Cardiac muscle cell (in vitro differentiated cells and primary cell): ENCODE data around the gene CLASP1. TPM values are rescaled to one million over a fixed set of nuclear protein-coding genes. Genes with fewer than 3 reads are reported as not detected.

Experiments
- DNase-seq, 2 donors: peaks; one replicate each; pipeline versions ENCODE4 v3.0.0 to v3.0.0-alpha.2; 2010 to 2017; ENCODE audit warnings: low read depth in 1 of 2, low spot score in 1 of 2
- H3K27ac ChIP-seq: fragments of 200-600 bp; sonication (generic); 2 replicates; pipeline ENCODE4 v1.5.1; 2016
- H3K27me3 ChIP-seq: fragments of 200-600 bp; sonication (generic); 2 replicates; pipeline ENCODE4 v1.6.0; 2016; ENCODE audit warnings: control low read depth
- H3K36me3 ChIP-seq: fragments of 200-600 bp; sonication (generic); 2 replicates; pipeline ENCODE4 v1.5.1; 2016; ENCODE audit warnings: control low read depth
- H3K4me1 ChIP-seq: fragments of 200-600 bp; sonication (generic); 2 replicates; pipeline ENCODE4 v1.8.1; 2017; ENCODE audit warnings: low read depth, mild to moderate bottlenecking, mixed run types
- H3K4me3 ChIP-seq: fragments of 200-600 bp; sonication (generic); 2 replicates; pipeline ENCODE4 v1.5.1; 2016; ENCODE audit warnings: mild to moderate bottlenecking
- H3K9me3 ChIP-seq: fragments of 200-600 bp; sonication (generic); 2 replicates; pipeline ENCODE4 v1.5.1; 2017; ENCODE audit warnings: low read depth, mild to moderate bottlenecking, control low read depth
- polyA plus RNA-seq: library from polyadenylated mRNA; unstranded; fragments of >200 nt; fragmentation: Nextera tagmentation; extraction: Ambion mirVana; gene quantifications from 2 replicates; pipeline ENCODE4 v1.2.1, GENCODE V29; 2016
- total RNA-seq: library from RNA; depleted of rRNA; stranded (reverse); fragments of >200 nt; gene quantifications from 2 replicates; pipeline ENCODE4 v1.2.3, GENCODE V29; 2016
- TF ChIP-seq, protein P1 (sequence below): IDR thresholded peaks from 2 replicates; pipeline ENCODE4 v1.5.1; 2012; ENCODE audit warnings: low read depth, mild to moderate bottlenecking, low read length

CLASP1 gene
- total and polyA plus RNA-seq, 2 experiments from 2014 or later = 24.8 to 53.0 TPM

DNA sequence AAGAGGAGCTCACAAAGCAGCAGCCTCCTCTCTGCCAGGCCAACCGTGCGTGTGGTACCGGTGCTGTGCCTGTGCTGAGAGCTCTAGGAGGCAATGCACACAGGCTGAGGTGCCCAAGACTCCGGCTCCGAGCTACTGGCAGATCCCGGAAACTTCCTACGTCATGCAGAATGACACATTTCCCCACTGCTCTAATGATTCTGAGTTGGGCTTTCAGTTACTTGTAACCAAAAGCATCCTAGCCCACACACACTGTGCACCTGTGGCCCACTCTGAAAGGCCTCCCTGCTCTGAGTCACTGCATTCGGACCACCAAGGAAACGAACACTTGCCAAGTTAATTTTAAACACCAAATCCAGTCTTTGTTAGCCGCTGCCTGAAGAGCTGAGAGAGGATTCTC lies 127.9 kb downstream of the CLASP1 start:
- no peak for DNase-seq
- Histone ChIP-seq H3K27me3 (no peaks in the 10 kb centered on the region), H3K9me3 (no peaks in the 10 kb centered on the region), H3K4me1 (peaks cover 30% of the 10 kb centered on the region), H3K4me3 (no peak overlapping the region), H3K36me3 (no peaks in the 10 kb centered on the region), H3K27ac (no peak overlapping the region)
- TF ChIP-seq, protein P1, sequence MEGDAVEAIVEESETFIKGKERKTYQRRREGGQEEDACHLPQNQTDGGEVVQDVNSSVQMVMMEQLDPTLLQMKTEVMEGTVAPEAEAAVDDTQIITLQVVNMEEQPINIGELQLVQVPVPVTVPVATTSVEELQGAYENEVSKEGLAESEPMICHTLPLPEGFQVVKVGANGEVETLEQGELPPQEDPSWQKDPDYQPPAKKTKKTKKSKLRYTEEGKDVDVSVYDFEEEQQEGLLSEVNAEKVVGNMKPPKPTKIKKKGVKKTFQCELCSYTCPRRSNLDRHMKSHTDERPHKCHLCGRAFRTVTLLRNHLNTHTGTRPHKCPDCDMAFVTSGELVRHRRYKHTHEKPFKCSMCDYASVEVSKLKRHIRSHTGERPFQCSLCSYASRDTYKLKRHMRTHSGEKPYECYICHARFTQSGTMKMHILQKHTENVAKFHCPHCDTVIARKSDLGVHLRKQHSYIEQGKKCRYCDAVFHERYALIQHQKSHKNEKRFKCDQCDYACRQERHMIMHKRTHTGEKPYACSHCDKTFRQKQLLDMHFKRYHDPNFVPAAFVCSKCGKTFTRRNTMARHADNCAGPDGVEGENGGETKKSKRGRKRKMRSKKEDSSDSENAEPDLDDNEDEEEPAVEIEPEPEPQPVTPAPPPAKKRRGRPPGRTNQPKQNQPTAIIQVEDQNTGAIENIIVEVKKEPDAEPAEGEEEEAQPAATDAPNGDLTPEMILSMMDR = no peak

DNA sequence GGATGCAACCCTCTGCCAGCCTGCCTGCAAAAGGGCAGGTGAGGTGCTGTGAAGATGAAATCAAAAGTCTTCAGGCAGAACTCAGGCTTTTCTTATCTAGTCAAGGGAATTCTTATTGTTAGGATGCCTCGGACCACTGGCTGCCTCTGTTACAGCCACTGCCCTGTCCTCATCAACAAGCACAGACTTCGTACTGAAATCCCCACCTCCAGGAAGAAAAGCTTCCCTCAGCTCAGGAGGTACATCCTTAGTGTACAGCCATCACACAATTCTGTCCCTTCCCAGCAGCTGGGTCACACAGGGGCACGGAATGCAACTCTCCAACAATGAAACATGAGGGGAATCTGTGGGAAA lies 128.6 kb downstream of the CLASP1 start:
- no peak overlapping the region for H3K27ac ChIP-seq
- no peak for DNase-seq
- H3K27me3 ChIP-seq = no peaks in the 10 kb centered on the region
- H3K36me3 ChIP-seq = no peaks in the 10 kb centered on the region
- peaks cover 28% of the 10 kb centered on the region for H3K4me1 ChIP-seq
- H3K4me3 ChIP-seq = no peak overlapping the region
- TF ChIP-seq, protein P1 = no peak
- no peaks in the 10 kb centered on the region for H3K9me3 ChIP-seq

DNA sequence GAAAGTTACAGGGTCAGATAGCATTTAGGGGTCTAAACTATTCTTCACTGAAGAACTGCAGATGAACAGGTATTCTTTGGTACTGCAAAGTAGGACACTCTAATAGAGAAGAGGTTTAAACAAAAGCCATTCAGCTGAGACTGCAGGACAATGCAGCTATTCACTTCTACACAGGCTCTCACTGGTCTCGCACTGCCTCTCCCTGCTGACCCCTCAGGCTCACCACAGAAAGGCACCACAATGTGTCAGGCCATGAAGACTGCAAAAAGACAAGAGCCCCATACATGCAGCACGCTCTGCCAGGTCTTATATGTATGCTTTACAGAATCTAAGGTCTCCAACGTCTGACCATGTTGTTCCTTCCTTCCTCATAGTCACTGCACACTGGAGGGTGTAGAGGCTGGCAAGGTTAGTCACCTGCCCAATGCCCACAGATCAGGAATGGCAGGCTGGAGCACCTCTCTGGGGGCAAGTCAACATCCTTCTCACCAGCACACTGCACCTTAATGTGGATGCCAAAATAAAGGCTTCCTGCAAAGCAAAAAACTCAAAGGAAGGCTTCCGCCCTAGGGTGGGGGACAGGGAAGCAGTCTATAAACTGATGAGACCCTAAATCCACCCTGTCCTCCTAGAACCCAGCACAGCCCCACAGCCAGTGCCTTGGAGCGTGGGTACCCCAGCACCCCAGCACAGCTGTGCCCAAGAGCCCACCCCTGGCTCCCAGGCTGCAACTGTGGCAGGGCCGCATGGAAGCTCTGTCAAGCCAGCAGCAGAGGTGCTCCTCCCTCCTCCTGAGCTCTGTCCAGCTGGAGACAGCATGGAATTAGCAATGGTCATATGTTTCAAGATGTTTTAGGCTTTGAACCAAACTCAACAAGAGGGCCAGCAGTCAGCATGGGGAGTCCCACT lies 129.3 kb downstream of the CLASP1 start:
- Histone ChIP-seq H3K4me3 (no peak overlapping the region), H3K4me1 (peaks cover 24% of the 10 kb centered on the region), H3K9me3 (no peaks in the 10 kb centered on the region), H3K27ac (peak overlapping the region; percentile 13), H3K36me3 (no peaks in the 10 kb centered on the region), H3K27me3 (no peaks in the 10 kb centered on the region)
- no peak for DNase-seq
- TF ChIP-seq, protein P1 = no peak

DNA sequence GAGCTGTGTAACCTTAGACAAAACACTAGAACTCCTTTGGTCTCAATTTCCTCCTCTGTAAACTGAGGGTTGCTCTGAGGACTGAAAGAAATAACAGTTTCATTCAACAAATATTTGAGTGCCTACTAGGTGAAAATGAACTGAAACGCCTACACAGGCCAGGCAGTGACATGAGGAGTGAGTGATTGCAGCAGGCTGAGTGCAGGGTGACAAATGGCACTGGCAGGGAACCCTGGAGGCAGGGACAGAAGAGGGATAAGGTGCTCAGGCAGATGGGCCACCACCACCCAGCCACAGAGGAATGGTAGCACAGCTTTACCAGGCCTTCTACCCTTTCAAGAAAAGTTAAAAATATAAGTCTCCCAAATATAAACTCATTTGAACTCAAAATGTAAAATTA lies 130.1 kb downstream of the CLASP1 start:
- H3K27ac ChIP-seq = peak overlapping the region; percentile 13
- no peaks in the 10 kb centered on the region for H3K36me3 ChIP-seq

DNA sequence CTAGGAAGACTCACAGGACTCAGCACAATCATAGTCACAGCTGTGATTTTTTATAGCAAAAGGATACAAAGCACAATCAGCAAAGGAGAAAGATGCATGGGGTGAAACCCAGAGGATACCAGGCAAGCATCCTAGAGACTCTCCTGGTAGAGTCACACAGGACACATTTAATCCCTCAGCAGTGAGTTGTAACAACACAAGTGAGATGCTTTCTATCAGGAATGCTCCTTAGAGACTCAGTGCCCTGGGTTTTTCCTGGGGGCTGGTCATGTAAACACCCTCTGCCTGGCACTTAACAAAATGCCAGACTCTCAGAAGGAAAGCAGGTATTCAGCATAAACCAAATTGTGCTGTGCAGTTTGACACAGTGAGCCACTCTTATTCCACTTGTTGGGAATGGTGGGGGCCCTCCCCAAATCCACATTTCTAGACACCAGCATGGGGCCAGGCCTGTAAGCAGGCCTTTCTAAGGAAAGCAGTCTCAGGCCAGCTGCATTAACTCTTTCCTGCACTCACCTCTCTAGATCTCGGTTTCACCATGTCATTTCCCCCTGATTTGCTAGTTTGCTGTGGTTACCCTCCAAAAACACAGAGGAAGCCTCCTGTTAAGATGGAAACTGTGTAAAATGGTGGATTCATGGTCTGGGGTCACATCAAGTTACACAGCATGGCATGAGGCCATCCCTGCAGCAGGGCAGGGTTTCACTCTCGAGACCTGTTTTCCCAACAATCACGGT lies 135.5 kb downstream of the CLASP1 start:
- no peaks in the 10 kb centered on the region for H3K36me3 ChIP-seq
- H3K27ac ChIP-seq = peak overlapping the region; percentile 64
- no peak overlapping the region for H3K4me3 ChIP-seq
- no peaks in the 10 kb centered on the region for H3K9me3 ChIP-seq
- no peak for DNase-seq
- H3K27me3 ChIP-seq = no peaks in the 10 kb centered on the region
- TF ChIP-seq, protein P1 = no peak
- H3K4me1 ChIP-seq = peaks cover 18% of the 10 kb centered on the region

More for the DNA sequence above, 130.1 kb downstream of the CLASP1 start:
- peaks cover 24% of the 10 kb centered on the region for H3K4me1 ChIP-seq
- no peak overlapping the region for H3K4me3 ChIP-seq
- H3K27me3 ChIP-seq = no peaks in the 10 kb centered on the region
- TF ChIP-seq, protein P1 = no peak
- no peak for DNase-seq
- H3K9me3 ChIP-seq = no peaks in the 10 kb centered on the region
